Kidney (tissue), 14 donors: ENCODE measurements around the gene PRKN. TPM values are rescaled to one million over a fixed set of nuclear protein-coding genes. Genes with fewer than 3 reads are reported as not detected.

Source experiments
- DNase-seq, 5 donors: peaks; one replicate each; pipeline ENCODE4 v3.0.0-alpha.2; 2013 to 2020
- FAIRE-seq: peaks from 2 replicates; lab custom pipeline; 2012; peaks lifted over from hg19 to GRCh38; lab: Jason Lieb, UNC
- H3K27ac ChIP-seq, 2 donors: one replicate each; pipeline ENCODE4 v1.7.0; 2013; ENCODE audit warnings: low read depth in 2 of 2, low read length in 2 of 2, inconsistent platforms in 1 of 2
- H3K27me3 ChIP-seq: one replicate; pipeline ENCODE4 v1.7.1; 2013; ENCODE audit warnings: low read length, inconsistent platforms; ENCODE audit not compliant: control insufficient read depth, insufficient read depth
- H3K36me3 ChIP-seq, 3 donors: one replicate each; pipeline versions ENCODE4 v1.7.0 to v1.7.1; 2013; ENCODE audit warnings: low read length in 3 of 3, control low read depth in 1 of 3, inconsistent platforms in 1 of 3; ENCODE audit not compliant: insufficient read depth in 3 of 3, control insufficient read depth in 2 of 3
- H3K4me1 ChIP-seq, 3 donors: one replicate each; pipeline versions ENCODE4 v1.7.0 to v1.7.1; 2013; ENCODE audit warnings: low read length in 3 of 3, inconsistent platforms in 1 of 3, low read depth in 1 of 3; ENCODE audit not compliant: control insufficient read depth in 2 of 3, insufficient read depth in 2 of 3
- H3K4me3 ChIP-seq, 3 donors: one replicate each; pipeline versions ENCODE4 v1.7.0 to v1.8.1; 2013; ENCODE audit warnings: low read length in 3 of 3, control low read depth in 1 of 3, inconsistent platforms in 1 of 3
- H3K9ac ChIP-seq, 3 donors: one replicate each; pipeline versions ENCODE4 v1.7.0 to v1.7.1; 2013; ENCODE audit warnings: low read length in 3 of 3, control low read depth in 1 of 3, inconsistent platforms in 1 of 3
- H3K9me3 ChIP-seq, 3 donors: one replicate each; pipeline versions ENCODE4 v1.7.0 to v1.7.1; 2013; ENCODE audit warnings: low read length in 3 of 3, control low read depth in 1 of 3, inconsistent platforms in 1 of 3; ENCODE audit not compliant: control insufficient read depth in 2 of 3, insufficient read depth in 1 of 3
- intact Hi-C: fragments of 100-400 bp; cut with DNase I; formaldehyde crosslinking; loops from one replicate; pipeline ENCODE4 v1.11.1; 2022
- polyA plus RNA-seq: library from polyadenylated mRNA; stranded (reverse); fragments of 350-450 nt; fragmentation: Illumina TruSeq; extraction: RNeasy Lipid Tissue Mini Kit (QIAGEN cat#74804); gene quantifications from one replicate; pipeline ENCODE4 v1.2.3, GENCODE V29; 2014; ENCODE audit warnings: low read depth, low replicate concordance; ENCODE audit not compliant: insufficient read depth
- total RNA-seq: library from RNA; stranded (reverse); fragmentation: NEBNext Ultra II Directional; extraction: Animal tissue kit (Norgen Biotek cat#: 25700); gene quantifications from one replicate; pipeline ENCODE4 v1.2.1, GENCODE V29; 2021
- TF ChIP-seq, protein P1 (sequence below): IDR thresholded peaks from 3 replicates; pipeline ENCODE4 v1.5.1; 2012; ENCODE audit warnings: mild to moderate bottlenecking, moderate library complexity, borderline replicate concordance; ENCODE audit not compliant: insufficient read depth; ENCODE audit errors: extremely low read depth
- donor health status: control.
- donor health status: control.
- donor health status: control.
- donor health status: control.
- donor health status: control.
- donor health status: DM: yes; HTN: yes; CAD: no.
- donor health status: Normal renal cell carcinoma (clear cell type).

The PRKN gene
- total and polyA plus RNA-seq, 2 donors from 2014 or later = 8.6 to 10.4 TPM

- FAIRE-seq (no peak), DNase-seq (no peak)
- TF ChIP-seq, protein P1, sequence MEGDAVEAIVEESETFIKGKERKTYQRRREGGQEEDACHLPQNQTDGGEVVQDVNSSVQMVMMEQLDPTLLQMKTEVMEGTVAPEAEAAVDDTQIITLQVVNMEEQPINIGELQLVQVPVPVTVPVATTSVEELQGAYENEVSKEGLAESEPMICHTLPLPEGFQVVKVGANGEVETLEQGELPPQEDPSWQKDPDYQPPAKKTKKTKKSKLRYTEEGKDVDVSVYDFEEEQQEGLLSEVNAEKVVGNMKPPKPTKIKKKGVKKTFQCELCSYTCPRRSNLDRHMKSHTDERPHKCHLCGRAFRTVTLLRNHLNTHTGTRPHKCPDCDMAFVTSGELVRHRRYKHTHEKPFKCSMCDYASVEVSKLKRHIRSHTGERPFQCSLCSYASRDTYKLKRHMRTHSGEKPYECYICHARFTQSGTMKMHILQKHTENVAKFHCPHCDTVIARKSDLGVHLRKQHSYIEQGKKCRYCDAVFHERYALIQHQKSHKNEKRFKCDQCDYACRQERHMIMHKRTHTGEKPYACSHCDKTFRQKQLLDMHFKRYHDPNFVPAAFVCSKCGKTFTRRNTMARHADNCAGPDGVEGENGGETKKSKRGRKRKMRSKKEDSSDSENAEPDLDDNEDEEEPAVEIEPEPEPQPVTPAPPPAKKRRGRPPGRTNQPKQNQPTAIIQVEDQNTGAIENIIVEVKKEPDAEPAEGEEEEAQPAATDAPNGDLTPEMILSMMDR = no peak
- no peaks in the 10 kb centered on the region for H3K9me3 ChIP-seq
- H3K9ac ChIP-seq = no peak overlapping the region
- H3K4me1 ChIP-seq = peaks cover 0 to 3% (median 0%) of the 10 kb centered on the region in 3 donors
- no peak overlapping the region for H3K4me3 ChIP-seq
- no peaks in the 10 kb centered on the region for H3K36me3 ChIP-seq
- H3K27ac ChIP-seq = no peak overlapping the region
- no peaks in the 10 kb centered on the region for H3K27me3 ChIP-seq
- intact Hi-C loops = no loop called here
These were observed 4.9 kb downstream of the PRKN start for GRCh38 chr6:162722633-162723032.

GRCh38 chr6:162722226-162722625 is 5.3 kb downstream of the PRKN start:
- Histone ChIP-seq H3K27ac (no peak overlapping the region), H3K4me3 (no peak overlapping the region), H3K36me3 (no peaks in the 10 kb centered on the region), H3K9ac (no peak overlapping the region), H3K4me1 (peaks cover 0 to 3% (median 0%) of the 10 kb centered on the region in 3 donors), H3K9me3 (no peaks in the 10 kb centered on the region), H3K27me3 (no peaks in the 10 kb centered on the region)
- TF ChIP-seq, protein P1 = no peak
- DNase-seq (no peak), FAIRE-seq (no peak)
- intact Hi-C loops = no loop called here

DNA sequence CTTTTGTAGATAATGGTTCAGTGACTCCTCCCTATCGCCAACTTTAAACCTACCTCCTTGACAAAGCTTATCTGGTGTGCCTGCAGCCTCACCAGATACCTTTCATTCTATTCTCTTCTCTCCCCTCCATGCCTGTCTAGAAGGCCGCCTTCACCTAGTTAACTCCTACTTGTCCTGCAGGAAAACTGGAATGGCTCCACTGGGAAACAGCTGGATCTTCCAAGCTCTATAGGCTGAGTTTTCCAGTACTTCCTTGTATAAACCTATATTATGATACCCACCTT is 6.2 kb downstream of the PRKN start:
- FAIRE-seq (no peak), DNase-seq (no peak)
- peaks cover 0 to under 1% (median 0%) of the 10 kb centered on the region in 3 donors for H3K4me1 ChIP-seq
- intact Hi-C loops = no loop called here
- no peak overlapping the region for H3K4me3 ChIP-seq
- no peaks in the 10 kb centered on the region for H3K9me3 ChIP-seq
- TF ChIP-seq, protein P1 = no peak
- H3K36me3 ChIP-seq = no peaks in the 10 kb centered on the region
- no peak overlapping the region for H3K27ac ChIP-seq
- no peak overlapping the region for H3K9ac ChIP-seq
- no peaks in the 10 kb centered on the region for H3K27me3 ChIP-seq

DNA sequence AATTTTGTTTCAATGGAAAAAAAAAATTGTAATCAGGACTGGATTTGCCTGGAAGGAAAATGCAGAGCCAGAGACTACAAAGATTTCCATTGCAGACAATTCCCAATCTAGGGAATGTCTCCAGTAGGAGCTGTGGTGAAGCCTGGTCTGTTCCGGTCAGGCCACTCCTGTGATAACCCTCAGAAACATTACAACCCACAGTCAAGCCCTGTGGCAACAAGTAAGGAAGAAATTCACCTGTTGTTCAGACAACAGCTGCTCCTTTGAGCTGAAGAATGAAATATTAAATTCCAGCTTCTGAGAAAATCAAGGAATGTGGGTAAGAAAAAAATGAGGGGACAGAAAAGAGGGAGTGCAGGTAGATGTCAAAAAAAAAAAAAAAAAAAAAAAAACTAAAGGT is 8.0 kb downstream of the PRKN start:
- H3K27ac ChIP-seq = no peak overlapping the region
- no peak for FAIRE-seq
- intact Hi-C loops = no loop called here

More for the DNA sequence above, 8.0 kb downstream of the PRKN start:
- Histone ChIP-seq H3K9ac (no peak overlapping the region), H3K36me3 (no peaks in the 10 kb centered on the region), H3K4me1 (no peaks in the 10 kb centered on the region), H3K27me3 (no peaks in the 10 kb centered on the region), H3K4me3 (no peak overlapping the region), H3K9me3 (no peaks in the 10 kb centered on the region)
- TF ChIP-seq, protein P1 = no peak
- no peak for DNase-seq
